Measurements from ENCODE around the gene AP2A2.

AP2A2 gene

GRCh38 chr11:899724-900123 is 25.9 kb upstream of the AP2A2 start:
- DNase-seq: no peak

- no peak for DNase-seq
Observed at GRCh38 chr11:900545-900944, 25.1 kb upstream of the AP2A2 start.

- no peak for DNase-seq
Observed at GRCh38 chr11:901452-902061, 24.1 kb upstream of the AP2A2 start.

GRCh38 chr11:904380-904779 is 21.3 kb upstream of the AP2A2 start:
- DNase-seq: no peak

GRCh38 chr11:905952-906351 is 19.7 kb upstream of the AP2A2 start:
- no peak for DNase-seq

- no peak for DNase-seq
Observed at GRCh38 chr11:907668-908067, 18.0 kb upstream of the AP2A2 start.

GRCh38 chr11:908273-908672 is 17.4 kb upstream of the AP2A2 start:
- DNase-seq: no peak

GRCh38 chr11:909406-909805 is 16.3 kb upstream of the AP2A2 start:
- no peak for DNase-seq

GRCh38 chr11:910044-910588 is 15.6 kb upstream of the AP2A2 start:
- no peak for DNase-seq

GRCh38 chr11:910589-911030 is 15.1 kb upstream of the AP2A2 start, which contains the start of gene CHID1:
TSS of gene CHID1 (minus strand) at chr11:910810. CDS start at chr11:904816, 5,994 bp downstream.
- DNase-seq: peak; percentile 51 to 88

GRCh38 chr11:911031-911889 is 14.4 kb upstream of the AP2A2 start:
- no peak for DNase-seq

- no peak for DNase-seq
Observed at GRCh38 chr11:911890-912219, 13.8 kb upstream of the AP2A2 start.

- DNase-seq: no peak
Observed at GRCh38 chr11:912266-912665, 13.4 kb upstream of the AP2A2 start.

GRCh38 chr11:913043-913442 is 12.6 kb upstream of the AP2A2 start:
- no peak for DNase-seq

- DNase-seq: no peak
Observed at GRCh38 chr11:914204-914603, 11.5 kb upstream of the AP2A2 start.

- DNase-seq: no peak
Observed at GRCh38 chr11:914747-915501, 10.7 kb upstream of the AP2A2 start.

GRCh38 chr11:917426-917825 is 8.2 kb upstream of the AP2A2 start:
- no peak for DNase-seq

GRCh38 chr11:921921-922678 is 3.6 kb upstream of the AP2A2 start:
- no peak for DNase-seq

GRCh38 chr11:923691-924405 is 1.8 kb upstream of the AP2A2 start:
- DNase-seq: no peak

GRCh38 chr11:924406-925157 is 1.1 kb upstream of the AP2A2 start:
- DNase-seq: peak; percentile 49 to 90

- DNase-seq: no peak
Observed at GRCh38 chr11:925158-925495, 543 bp upstream of the AP2A2 start.

Measured in NCI-H446 (cell line).